B cell (primary cell): ENCODE measurements around the gene ZBTB16. TPM values are rescaled to one million over a fixed set of nuclear protein-coding genes. Genes with fewer than 3 reads are reported as not detected.

Experiments
- ATAC-seq: fragments of 200-7000 bp; cut with Tn5 transposase; one replicate; pipeline ENCODE4 v1.10.0; 2021; ENCODE audit warnings: low read depth, mild to moderate bottlenecking, moderate number of reproducible peaks, moderate library complexity
- CTCF ChIA-PET: fragments of 350-600 bp; sonication (Branson Sonifier 250); formaldehyde crosslinking; loops from one replicate; lab custom pipeline; 2021; ENCODE audit warnings: antibody characterized with exemption, inconsistent platforms; lab: Charles Lee
- POLR2A ChIA-PET: fragments of 350-600 bp; sonication (Branson Sonifier 250); formaldehyde crosslinking; loops from one replicate; lab custom pipeline; 2021; ENCODE audit warnings: antibody characterized with exemption; lab: Charles Lee
- DNase-seq: peaks from one replicate; pipeline ENCODE4 v3.0.0; 2013
- H2AFZ ChIP-seq: 2 replicates; pipeline ENCODE4 v1.6.1; 2012; ENCODE audit warnings: mild to moderate bottlenecking, low read depth, low read length; ENCODE audit not compliant: insufficient read depth, poor library complexity, severe bottlenecking
- H3K27ac ChIP-seq, 2 donors: 1 replicate in 1 of 2; 2 replicates in 1 of 2; pipeline ENCODE4 v1.5.1; 2012 to 2013; ENCODE audit warnings: low read length in 2 of 2, mild to moderate bottlenecking in 2 of 2, moderate library complexity in 1 of 2
- H3K27me3 ChIP-seq, 4 experiments: fragments of 200-600 bp in 1 of 4; sonication (generic) in 1 of 4; replicated peaks in 1 of 4; 1 replicate in 2 of 4; 2 replicates in 2 of 4; pipeline versions ENCODE4 v1.6.1 to v1.7.0; 2013 to 2016; ENCODE audit warnings: low read length in 3 of 4, mild to moderate bottlenecking in 2 of 4, mixed read lengths in 1 of 4, moderate library complexity in 1 of 4; ENCODE audit not compliant: insufficient read depth in 4 of 4, control insufficient read depth in 3 of 4; ENCODE audit errors: control extremely low read depth in 1 of 4
- H3K36me3 ChIP-seq, 2 experiments: replicated peaks in 1 of 2; 1 replicate in 1 of 2; 2 replicates in 1 of 2; pipeline versions ENCODE4 v1.6.1 to v1.7.1; 2013; ENCODE audit warnings: low read length in 1 of 2; ENCODE audit not compliant: insufficient read depth in 2 of 2, control insufficient read depth in 1 of 2; ENCODE audit errors: control extremely low read depth in 1 of 2, extremely low read depth in 1 of 2
- H3K4me1 ChIP-seq, 2 donors: fragments of 200-600 bp in 1 of 2; sonication (generic) in 1 of 2; 1 replicate in 1 of 2; 2 replicates in 1 of 2; pipeline versions ENCODE4 v1.5.1 to v1.6.1; 2013 to 2017; ENCODE audit warnings: low read length in 2 of 2; ENCODE audit not compliant: control insufficient read depth in 2 of 2, insufficient read depth in 2 of 2
- H3K4me2 ChIP-seq: replicated peaks from 2 replicates; pipeline ENCODE3; 2012; ENCODE audit warnings: mild to moderate bottlenecking, low read depth, low read length; ENCODE audit not compliant: poor library complexity, severe bottlenecking
- H3K4me3 ChIP-seq, 5 experiments: fragments of 200-600 bp in 1 of 5; sonication (generic) in 1 of 5; 1 replicate in 3 of 5; 2 replicates in 2 of 5; pipeline versions ENCODE4 v1.5.1 to v1.7.0; 2011 to 2016; ENCODE audit warnings: low read length in 4 of 5, mild to moderate bottlenecking in 4 of 5, low read depth in 2 of 5, control low read depth in 1 of 5, moderate library complexity in 1 of 5; ENCODE audit not compliant: insufficient read depth in 1 of 5; ENCODE audit errors: control extremely low read depth in 1 of 5, extremely low read depth in 1 of 5
- H3K79me2 ChIP-seq: fragments of 200-600 bp; sonication (generic); one replicate; pipeline ENCODE4 v1.6.0; 2016; ENCODE audit warnings: low read length; ENCODE audit not compliant: control insufficient read depth, insufficient read depth
- H3K9ac ChIP-seq: fragments of 200-600 bp; sonication (generic); 2 replicates; pipeline ENCODE4 v1.6.1; 2017; ENCODE audit warnings: mild to moderate bottlenecking, low read length, moderate library complexity
- H3K9me3 ChIP-seq, 3 donors: one replicate each; pipeline versions ENCODE4 v1.6.1 to v1.7.1; 2013; ENCODE audit warnings: low read length in 2 of 3; ENCODE audit not compliant: control insufficient read depth in 2 of 3, insufficient read depth in 1 of 3; ENCODE audit errors: control extremely low read depth in 1 of 3
- H4K20me1 ChIP-seq: 2 replicates; pipeline ENCODE4 v1.6.0; 2012; ENCODE audit warnings: mild to moderate bottlenecking, low read length; ENCODE audit not compliant: insufficient read depth, control insufficient read depth, poor library complexity, severe bottlenecking
- H3K27ac Mint-ChIP-seq: one replicate; pipeline ENCODE4 v1.8.0; 2021; ENCODE audit warnings: mixed read lengths
- H3K27me3 Mint-ChIP-seq: one replicate; pipeline ENCODE4 v1.8.0; 2021; ENCODE audit warnings: mixed read lengths
- H3K4me1 Mint-ChIP-seq: one replicate; pipeline ENCODE4 v1.8.0; 2021; ENCODE audit warnings: mixed read lengths
- H3K4me3 Mint-ChIP-seq: one replicate; pipeline ENCODE4 v1.8.0; 2021; ENCODE audit warnings: mixed read lengths
- H3K9me3 Mint-ChIP-seq: one replicate; pipeline ENCODE4 v1.8.0; 2022; ENCODE audit warnings: mixed read lengths; ENCODE audit not compliant: insufficient read depth
- EZH2 ChIP-seq: IDR thresholded peaks from 2 replicates; pipeline ENCODE4 v1.6.1; 2012; ENCODE audit warnings: borderline replicate concordance, low read depth, mild to moderate bottlenecking, moderate library complexity, low read length; ENCODE audit not compliant: insufficient read depth, poor library complexity, severe bottlenecking
- WGBS: methylation state at CpG from one replicate; pipeline ENCODE4 v1.1.5; 2013; ENCODE audit warnings: missing lambda C conversion rate; ENCODE audit not compliant: insufficient coverage; 5-methylcytosine and 5-hydroxymethylcytosine counted together
- intact Hi-C: fragments of 100-400 bp; cut with micrococcal nuclease; formaldehyde crosslinking; loops from one replicate; pipeline ENCODE4 v1.10.0; 2022
- polyA plus RNA-seq: library from polyadenylated mRNA; depleted of rRNA; stranded (reverse); fragments of >200 nt; gene quantifications from 2 replicates; pipeline ENCODE4 v1.2.3, GENCODE V29; 2012
- total RNA-seq, 2 donors: library from RNA; stranded (reverse); fragments of 120-200 nt in 1 of 2; gene quantifications; 1 replicate in 1 of 2; 2 replicates in 1 of 2; pipeline versions ENCODE4 v1.2.3 to v1.2.4, GENCODE V29; 2013 to 2022
- TF ChIP-seq, protein P1 (sequence below): fragments of 200-600 bp; IDR thresholded peaks from one replicate; pipeline ENCODE4 v1.8.0; 2022; ENCODE audit warnings: antibody characterized with exemption, mild to moderate bottlenecking

The ZBTB16 gene
- total and polyA plus RNA-seq, 2 donors (not counting 1 experiment from before 2014, with no cell fraction given) = 16.0 to 20.6 TPM

DNA sequence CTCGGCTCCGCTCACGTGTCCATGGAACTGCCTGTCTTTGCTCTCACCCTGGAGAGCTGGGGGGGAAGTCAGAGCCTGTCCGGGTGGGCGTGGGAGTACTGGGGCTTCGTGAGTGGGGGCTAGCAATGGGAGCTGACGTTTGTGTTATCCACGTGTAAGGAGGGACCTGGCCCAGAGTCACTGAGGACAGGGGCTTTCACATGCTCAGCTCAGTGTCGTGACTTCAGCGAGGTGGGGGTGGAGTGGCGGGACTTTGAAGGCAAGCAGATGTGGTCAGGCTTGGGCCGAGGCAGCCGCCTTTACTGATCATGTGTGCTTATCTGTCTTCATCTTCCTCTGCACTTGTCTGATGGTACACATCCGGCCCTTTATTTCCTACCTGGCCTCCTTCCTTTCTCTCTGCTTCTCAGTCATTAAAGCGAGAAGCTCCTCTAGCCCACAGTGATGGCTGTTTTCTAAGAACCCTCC is 123.6 kb downstream of the ZBTB16 start:
- H3K9me3 ChIP-seq = peaks cover 0 to 5% (median 0%) of the 10 kb centered on the region in 3 donors
- H3K27ac Mint-ChIP-seq = peak overlapping the region; percentile 86
- H3K27me3 ChIP-seq = no peaks in the 10 kb centered on the region
- peak overlapping the region; percentile 29 for H3K4me3 Mint-ChIP-seq
- ChIA-PET POLR2A (interaction anchor here (1.0 kb wide), 1 partner anchor 76 kb away, joined by 3 read pairs; no protein-coding TSS in a partner anchor), CTCF (interaction anchor here (0.9 to 6.9 kb wide), 9 partner anchors 10 to 387 kb away, joined by 3 to 81 read pairs (median 4); no protein-coding TSS in a partner anchor)
- no peaks in the 10 kb centered on the region for H3K79me2 ChIP-seq
- H3K9ac ChIP-seq = no peak overlapping the region
- no peaks in the 10 kb centered on the region for H3K9me3 Mint-ChIP-seq
- H3K4me3 ChIP-seq = no peak overlapping the region
- DNase-seq = peak; percentile 56
- peaks cover 89% of the 10 kb centered on the region for H3K4me1 Mint-ChIP-seq
- intact Hi-C loops = no loop called here
- TF ChIP-seq, protein P1, sequence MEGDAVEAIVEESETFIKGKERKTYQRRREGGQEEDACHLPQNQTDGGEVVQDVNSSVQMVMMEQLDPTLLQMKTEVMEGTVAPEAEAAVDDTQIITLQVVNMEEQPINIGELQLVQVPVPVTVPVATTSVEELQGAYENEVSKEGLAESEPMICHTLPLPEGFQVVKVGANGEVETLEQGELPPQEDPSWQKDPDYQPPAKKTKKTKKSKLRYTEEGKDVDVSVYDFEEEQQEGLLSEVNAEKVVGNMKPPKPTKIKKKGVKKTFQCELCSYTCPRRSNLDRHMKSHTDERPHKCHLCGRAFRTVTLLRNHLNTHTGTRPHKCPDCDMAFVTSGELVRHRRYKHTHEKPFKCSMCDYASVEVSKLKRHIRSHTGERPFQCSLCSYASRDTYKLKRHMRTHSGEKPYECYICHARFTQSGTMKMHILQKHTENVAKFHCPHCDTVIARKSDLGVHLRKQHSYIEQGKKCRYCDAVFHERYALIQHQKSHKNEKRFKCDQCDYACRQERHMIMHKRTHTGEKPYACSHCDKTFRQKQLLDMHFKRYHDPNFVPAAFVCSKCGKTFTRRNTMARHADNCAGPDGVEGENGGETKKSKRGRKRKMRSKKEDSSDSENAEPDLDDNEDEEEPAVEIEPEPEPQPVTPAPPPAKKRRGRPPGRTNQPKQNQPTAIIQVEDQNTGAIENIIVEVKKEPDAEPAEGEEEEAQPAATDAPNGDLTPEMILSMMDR = no peak
- no peaks in the 10 kb centered on the region for H3K36me3 ChIP-seq
- peaks cover 87 to 98% of the 10 kb centered on the region in 2 donors for H3K4me1 ChIP-seq
- no peak for ATAC-seq
- peak overlapping the region; percentile 73 for H3K27ac ChIP-seq
- 54% methylated on average over 11 of the region's 15 CpGs for WGBS
- no peaks in the 10 kb centered on the region for H3K27me3 Mint-ChIP-seq
- no peak overlapping the region for H2AFZ ChIP-seq
- peak overlapping the region; percentile 20 for H3K4me2 ChIP-seq
- no peaks in the 10 kb centered on the region for H4K20me1 ChIP-seq

DNA sequence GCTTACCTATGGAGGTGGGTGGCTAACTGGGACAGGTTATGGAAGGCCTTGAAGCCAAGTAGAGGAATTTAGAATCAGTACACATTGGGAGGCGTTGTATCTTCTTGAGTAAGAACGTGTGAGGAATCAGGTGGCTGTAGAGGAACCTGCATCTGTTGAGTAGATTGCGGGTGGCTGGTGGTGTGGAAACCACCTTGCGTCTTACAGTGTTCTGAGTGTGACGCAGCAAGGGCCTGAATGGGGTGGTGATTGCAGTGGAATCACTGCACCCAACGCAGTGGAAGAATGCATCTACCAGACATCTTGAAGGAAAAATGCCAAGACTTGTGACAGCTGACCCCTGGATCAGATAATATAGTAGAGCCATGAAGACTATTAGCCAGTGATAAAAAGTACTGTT is 125.9 kb downstream of the ZBTB16 start:
- peaks cover 78 to 91% of the 10 kb centered on the region in 2 donors for H3K4me1 ChIP-seq
- peaks cover 0 to 5% (median 0%) of the 10 kb centered on the region in 3 donors for H3K9me3 ChIP-seq
- no peaks in the 10 kb centered on the region for H3K79me2 ChIP-seq
- H3K4me1 Mint-ChIP-seq = peaks cover 88% of the 10 kb centered on the region
- peak overlapping the region; percentile 98 for H3K27ac Mint-ChIP-seq
- peak overlapping the region; percentile 56 for H3K4me3 Mint-ChIP-seq
- no peak for TF ChIP-seq EZH2
- TF ChIP-seq, protein P1 = no peak
- no peaks in the 10 kb centered on the region for H3K36me3 ChIP-seq
- no peak overlapping the region for H2AFZ ChIP-seq
- H3K4me2 ChIP-seq = peak overlapping the region; percentile 59
- H3K27ac ChIP-seq = peak overlapping the region; percentile 92 to 98
- no peaks in the 10 kb centered on the region for H3K9me3 Mint-ChIP-seq
- peak; percentile 88 for DNase-seq
- POLR2A ChIA-PET = interaction anchor here (1.0 kb wide), 1 partner anchor 26 kb away, joined by 3 read pairs; no protein-coding TSS in a partner anchor
- no peaks in the 10 kb centered on the region for H3K27me3 ChIP-seq
- H3K9ac ChIP-seq = peak overlapping the region; percentile 25
- 34% methylated on average over 6 of the region's 6 CpGs for WGBS
- no peaks in the 10 kb centered on the region for H3K27me3 Mint-ChIP-seq
- intact Hi-C loops = loop anchor here (5.0 kb wide), 1 partner anchor 193 kb away; no protein-coding TSS in a partner anchor
- ATAC-seq = peak; percentile 58
- H3K4me3 ChIP-seq = no peak overlapping the region
- CTCF ChIA-PET = interaction anchor here (0.8 to 6.9 kb wide), 4 partner anchors 8 to 75 kb away, joined by 3 to 81 read pairs (median 6); no protein-coding TSS in a partner anchor
- no peaks in the 10 kb centered on the region for H4K20me1 ChIP-seq
